ENCODE measurements around the gene GPR35.
"Not testable (repeated sequence)": the region's sequence is repeated elsewhere in the genome, so short reads cannot be mapped to it uniquely, and the experiment has no call there.

The GPR35 gene

GRCh38 chr2:240664622-240665021 is 39.3 kb downstream of the GPR35 start:
- no peak for DNase-seq

- no peak for DNase-seq
Observed at GRCh38 chr2:240670402-240670801, 45.1 kb downstream of the GPR35 start.

- DNase-seq: no peak
Observed at GRCh38 chr2:240670950-240671349, 45.7 kb downstream of the GPR35 start.

GRCh38 chr2:240672076-240672700 is 46.9 kb downstream of the GPR35 start:
- no peak for DNase-seq

GRCh38 chr2:240672701-240673190 is 47.5 kb downstream of the GPR35 start:
- DNase-seq: no peak

- DNase-seq: not testable (repeated sequence)
Observed at GRCh38 chr2:240674461-240675184, 49.3 kb downstream of the GPR35 start.

GRCh38 chr2:240675345-240675744 is 50.1 kb downstream of the GPR35 start:
- DNase-seq: not testable (repeated sequence)

- not testable (repeated sequence) for DNase-seq
Observed at GRCh38 chr2:240678043-240678442, 52.8 kb downstream of the GPR35 start.

GRCh38 chr2:240678909-240679308 is 53.6 kb downstream of the GPR35 start:
- DNase-seq: not testable (repeated sequence)

GRCh38 chr2:240680185-240680584 is 54.9 kb downstream of the GPR35 start:
- DNase-seq: not testable (repeated sequence)
